H1 (cell line): ENCODE data around the gene NUDT3. TPM values are rescaled to one million over a fixed set of nuclear protein-coding genes. Genes with fewer than 3 reads are reported as not detected.

Experiments used
- CTCF ChIA-PET: fragments of 300-600 bp; sonication (Branson Sonifier 250); formaldehyde crosslinking; loops from one replicate; lab custom pipeline; 2021; ENCODE audit not compliant: partially characterized antibody; lab: Charles Lee
- POLR2A ChIA-PET: fragments of 300-600 bp; sonication (Branson Sonifier 250); formaldehyde crosslinking; loops from one replicate; lab custom pipeline; 2021; ENCODE audit warnings: inconsistent platforms; ENCODE audit not compliant: partially characterized antibody; lab: Charles Lee
- DNase-seq, 2 experiments: peaks; one replicate each; pipeline versions ENCODE4 v3.0.0 to v3.0.0-alpha.2; 2010 to 2022; ENCODE audit warnings: low spot score in 2 of 2, low read depth in 1 of 2, mixed read lengths in 1 of 2
- FAIRE-seq: peaks from 2 replicates; lab custom pipeline; 2011; peaks lifted over from hg19 to GRCh38; lab: Jason Lieb, UNC
- H2AFZ ChIP-seq: 2 replicates; pipeline ENCODE4 v1.8.1; 2012; ENCODE audit warnings: low read length, inconsistent platforms
- H2AK5ac ChIP-seq: 2 replicates; pipeline ENCODE4 v1.6.1; 2013; ENCODE audit warnings: low read depth, low read length
- H2BK120ac ChIP-seq: replicated peaks from 2 replicates; pipeline ENCODE3; 2013; ENCODE audit warnings: low read depth, low read length, inconsistent platforms
- H2BK12ac ChIP-seq: 2 replicates; pipeline ENCODE4 v1.6.1; 2013; ENCODE audit warnings: low read depth, low read length
- H2BK15ac ChIP-seq: 2 replicates; pipeline ENCODE4 v1.6.1; 2013; ENCODE audit warnings: low read length
- H2BK20ac ChIP-seq: 2 replicates; pipeline ENCODE4 v1.6.1; 2013; ENCODE audit warnings: low read length
- H2BK5ac ChIP-seq: 2 replicates; pipeline ENCODE4 v1.6.1; 2013; ENCODE audit warnings: low read depth, low read length
- H3K14ac ChIP-seq: 2 replicates; pipeline ENCODE4 v1.6.1; 2013; ENCODE audit warnings: inconsistent platforms; ENCODE audit not compliant: insufficient read length
- H3K18ac ChIP-seq: 2 replicates; pipeline ENCODE4 v1.6.1; 2013; ENCODE audit warnings: low read length; ENCODE audit errors: extremely low read depth
- H3K23ac ChIP-seq: 2 replicates; pipeline ENCODE4 v1.6.1; 2013; ENCODE audit warnings: inconsistent platforms; ENCODE audit not compliant: insufficient read length
- H3K23me2 ChIP-seq: 2 replicates; pipeline ENCODE4 v1.6.1; 2013; ENCODE audit warnings: low read depth, low read length
- H3K27ac ChIP-seq: 2 replicates; pipeline ENCODE4 v1.6.1; 2011; ENCODE audit warnings: low read depth, low read length, inconsistent platforms
- H3K27me3 ChIP-seq, 4 experiments: replicated peaks in 1 of 4; 1 replicate in 1 of 4; 2 replicates in 3 of 4; pipeline versions ENCODE4 v1.6.1 to v1.8.1; 2011 to 2013; ENCODE audit warnings: low read length in 3 of 4, mild to moderate bottlenecking in 3 of 4, inconsistent platforms in 2 of 4, mixed read lengths in 2 of 4, moderate library complexity in 1 of 4; ENCODE audit not compliant: control insufficient read depth in 3 of 4, insufficient read depth in 3 of 4; ENCODE audit errors: extremely low read depth in 1 of 4
- H3K36me3 ChIP-seq, 4 experiments: 2 replicates each; pipeline versions ENCODE4 v1.6.1 to v1.8.1; 2011 to 2013; ENCODE audit warnings: mild to moderate bottlenecking in 4 of 4, low read length in 3 of 4, moderate library complexity in 2 of 4, control low read depth in 1 of 4, inconsistent platforms in 1 of 4; ENCODE audit not compliant: insufficient read depth in 4 of 4, control insufficient read depth in 2 of 4
- H3K4ac ChIP-seq: replicated peaks from 2 replicates; pipeline ENCODE3; 2013; ENCODE audit warnings: low read length, low read depth, mixed read lengths, inconsistent platforms; ENCODE audit not compliant: insufficient read length
- H3K4me1 ChIP-seq, 4 experiments: replicated peaks in 1 of 4; 1 replicate in 1 of 4; 2 replicates in 3 of 4; pipeline versions ENCODE4 v1.6.1 to v1.8.1; 2011 to 2013; ENCODE audit warnings: low read length in 3 of 4, inconsistent platforms in 2 of 4, mixed read lengths in 1 of 4; ENCODE audit not compliant: insufficient read depth in 4 of 4, control insufficient read depth in 3 of 4
- H3K4me2 ChIP-seq, 2 experiments: 2 replicates each; pipeline versions ENCODE4 v1.6.1 to v1.8.1; 2011 to 2013; ENCODE audit warnings: low read depth in 2 of 2, low read length in 2 of 2, control low read depth in 1 of 2, inconsistent platforms in 1 of 2, mild to moderate bottlenecking in 1 of 2; ENCODE audit not compliant: insufficient read depth in 1 of 2
- H3K4me3 ChIP-seq, 4 experiments: fragments of 200-600, 300-600 bp in 1 of 4; sonication (generic), shearing (Covaris generic), sonication (Bioruptor Twin) in 1 of 4; 2 replicates each; pipeline versions ENCODE4 v1.5.1 to v1.8.1; 2011 to 2016; ENCODE audit warnings: low read length in 4 of 4, low read depth in 3 of 4, control low read depth in 2 of 4, inconsistent platforms in 2 of 4, mild to moderate bottlenecking in 2 of 4, mixed read lengths in 1 of 4, moderate library complexity in 1 of 4; ENCODE audit not compliant: insufficient read depth in 2 of 4; ENCODE audit errors: extremely low read depth in 1 of 4
- H3K56ac ChIP-seq: replicated peaks from 2 replicates; pipeline ENCODE3; 2013; ENCODE audit warnings: low read depth, mild to moderate bottlenecking, mixed read lengths, low read length, inconsistent platforms; ENCODE audit not compliant: insufficient read length
- H3K79me1 ChIP-seq: 2 replicates; pipeline ENCODE4 v1.6.1; 2013; ENCODE audit warnings: low read depth, low read length, control low read depth
- H3K79me2 ChIP-seq, 2 experiments: 2 replicates each; pipeline versions ENCODE4 v1.6.1 to v1.8.1; 2012 to 2013; ENCODE audit warnings: low read length in 2 of 2, mild to moderate bottlenecking in 2 of 2, inconsistent platforms in 1 of 2; ENCODE audit not compliant: insufficient read depth in 2 of 2, control insufficient read depth in 1 of 2
- H3K9ac ChIP-seq, 4 experiments: replicated peaks in 1 of 4; 1 replicate in 1 of 4; 2 replicates in 3 of 4; pipeline versions ENCODE4 v1.6.1 to v1.8.1; 2011 to 2013; ENCODE audit warnings: low read depth in 3 of 4, low read length in 3 of 4, control low read depth in 2 of 4, mild to moderate bottlenecking in 2 of 4, moderate library complexity in 2 of 4, inconsistent platforms in 1 of 4; ENCODE audit errors: extremely low read depth in 1 of 4
- H3K9me3 ChIP-seq, 2 experiments: 2 replicates each; pipeline versions ENCODE4 v1.6.1 to v1.8.1; 2012 to 2013; ENCODE audit warnings: mild to moderate bottlenecking in 2 of 2, moderate library complexity in 2 of 2, control low read depth in 1 of 2, inconsistent platforms in 1 of 2, low read depth in 1 of 2, low read length in 1 of 2, mixed read lengths in 1 of 2; ENCODE audit not compliant: insufficient read depth in 2 of 2
- H4K20me1 ChIP-seq, 2 experiments: replicated peaks in 1 of 2; 2 replicates each; pipeline versions ENCODE3 to v1.8.1; 2011 to 2013; ENCODE audit warnings: inconsistent platforms in 2 of 2, low read length in 2 of 2, mild to moderate bottlenecking in 1 of 2; ENCODE audit not compliant: insufficient read depth in 2 of 2, control insufficient read depth in 1 of 2
- H4K5ac ChIP-seq: 2 replicates; pipeline ENCODE4 v1.6.1; 2013; ENCODE audit warnings: low read length, low read depth, mixed read lengths, inconsistent platforms; ENCODE audit not compliant: insufficient read length
- H4K8ac ChIP-seq: 2 replicates; pipeline ENCODE4 v1.8.0; 2013; ENCODE audit warnings: mild to moderate bottlenecking, moderate library complexity, low read length, inconsistent platforms; ENCODE audit not compliant: insufficient read depth; ENCODE audit errors: extremely low read depth
- H4K91ac ChIP-seq: replicated peaks from 2 replicates; pipeline ENCODE3; 2013; ENCODE audit warnings: low read length, mixed read lengths, inconsistent platforms; ENCODE audit not compliant: insufficient read length
- POLR2A ChIP-seq, 2 experiments: IDR thresholded peaks; 1 replicate in 1 of 2; 2 replicates in 1 of 2; pipeline ENCODE4 v1.6.1; 2011; ENCODE audit warnings: low read depth in 2 of 2, low read length in 2 of 2, mild to moderate bottlenecking in 2 of 2; ENCODE audit errors: control extremely low read depth in 1 of 2
- POLR2AphosphoS5 ChIP-seq: IDR thresholded peaks from 2 replicates; pipeline ENCODE4 v1.6.1; 2011; ENCODE audit warnings: low read depth, low read length
- SIX5 ChIP-seq: IDR thresholded peaks from 2 replicates; pipeline ENCODE4 v1.6.1; 2011; ENCODE audit warnings: mild to moderate bottlenecking, low read depth, low read length
- WGBS, 2 experiments: shearing (Covaris generic) in 1 of 2; methylation state at CpG; one replicate each; pipeline versions ENCODE4 v1.1.6 to v1.1.7; 2013 to 2015; ENCODE audit warnings: low lambda C conversion rate in 2 of 2, mixed read lengths in 2 of 2, inconsistent platforms in 1 of 2, low coverage in 1 of 2, missing lambda C conversion rate in 1 of 2; ENCODE audit not compliant: insufficient replicate concordance in 2 of 2, insufficient coverage in 1 of 2, insufficient read length in 1 of 2; ENCODE audit errors: extremely low coverage in 1 of 2, missing lambda C conversion rate in 1 of 2; 5-methylcytosine and 5-hydroxymethylcytosine counted together
- polyA plus RNA-seq, 7 experiments: library from polyadenylated mRNA; depleted of rRNA in 3 of 7; stranded (reverse) in 5 of 7; unstranded in 2 of 7; fragments of >200 nt in 5 of 7; fragments of 200-250 nt in 2 of 7; gene quantifications; 1 replicate in 5 of 7; 2 replicates in 1 of 7; 4 replicates in 1 of 7; pipeline versions ENCODE4 v1.2.1 to v1.2.3, GENCODE V29; 2011 to 2013; ENCODE audit warnings: missing spikeins in 2 of 7, mixed read lengths in 2 of 7
- total RNA-seq: library from RNA; stranded (reverse); fragmentation: NEBNext Ultra II Directional; extraction: Animal tissue kit (Norgen Biotek cat#: 25700); gene quantifications from 2 replicates; pipeline ENCODE4 v1.2.1, GENCODE V29; 2021

Gene NUDT3
- total and polyA plus RNA-seq, 2 of the 8 experiments (the other 6 are each of a cell fraction or from before 2014, with no cell fraction given): 14.1 to 36.9 TPM

- Histone ChIP-seq H3K79me1 (peaks cover 12% of the 10 kb centered on the region), H3K9me3 (no peaks in the 10 kb centered on the region), H2BK120ac (no peak overlapping the region), H3K27ac (no peak overlapping the region), H2BK5ac (no peak overlapping the region), H4K8ac (0 out of 2 replicates have a peak overlapping the region, but pooled peaks have one; percentile 68), H2AFZ (no peak overlapping the region), H3K56ac (no peak overlapping the region), H3K27me3 (no peaks in the 10 kb centered on the region), H3K4me2 (peak overlapping the region; percentile 11 to 89; a peak in 1 of 4 replicates), H2AK5ac (no peak overlapping the region), H3K4ac (no peak overlapping the region), H3K4me3 (0 out of 8 replicates have a peak overlapping the region, but pooled peaks of 1 of the 4 experiments have one; percentile 3), H3K9ac (no peak overlapping the region), H4K5ac (no peak overlapping the region), H3K14ac (no peak overlapping the region), H3K23me2 (peaks cover 3% of the 10 kb centered on the region; the same call in 1 of the 2 replicates), H2BK20ac (no peak overlapping the region), H4K20me1 (peaks cover 55 to 58% of the 10 kb centered on the region in 2 experiments), H4K91ac (no peak overlapping the region), H3K79me2 (peaks cover 38 to 54% of the 10 kb centered on the region in 2 experiments), H2BK15ac (no peak overlapping the region), H3K4me1 (peaks cover 10 to 38% (median 23%) of the 10 kb centered on the region in 4 experiments), H3K18ac (no peak overlapping the region), H3K36me3 (peaks cover 39 to 67% (median 53%) of the 10 kb centered on the region in 4 experiments), H3K23ac (no peak overlapping the region), H2BK12ac (no peak overlapping the region)
- DNase-seq (no peak), FAIRE-seq (no peak)
- ChIA-PET POLR2A (interaction anchor here (0.6 to 11.0 kb wide), 15 partner anchors 11 to 214 kb away, joined by 3 to 212 read pairs (median 4); partner anchors contain the start of gene RPS10), CTCF (interaction anchor here (2.2 kb wide), 1 partner anchor 45 kb away, joined by 9 read pairs; no protein-coding TSS in a partner anchor)
- peak in 1 of 2 experiments; percentile 51; a peak in 1 of 3 replicates for TF ChIP-seq POLR2A (IDR thresholded peaks at IDR 0.05; ENCODE audit: control extremely low read depth in 1 of 2, low read depth in 2 of 2, low read length in 2 of 2)
- peak; percentile 59 for TF ChIP-seq POLR2AphosphoS5
- no peak for TF ChIP-seq SIX5
- WGBS, 2 experiments: 92% methylated on average over 13 of the region's 13 CpGs; no CpG with 5 or more reads in 1 of the 2 experiments
Observed at GRCh38 chr6:34241351-34242215, 150.9 kb downstream of the NUDT3 start.
